Thyroid gland (tissue), 4 donors: ENCODE measurements around the gene SEMA7A.

Experiments
- CTCF ChIP-seq, 6 experiments: fragments of 200-600 bp in 3 of 6; fragments of 450-650 bp in 3 of 6; sonication (generic) in 3 of 6; IDR thresholded peaks; one replicate each; pipeline ENCODE4 v1.5.1; 2016 to 2019; ENCODE audit warnings: antibody characterized with exemption in 6 of 6, mild to moderate bottlenecking in 2 of 6, inconsistent platforms in 1 of 6, moderate library complexity in 1 of 6
- POLR2A ChIP-seq, 2 donors: fragments of 450-650 bp; IDR thresholded peaks; one replicate each; pipeline ENCODE4 v1.6.1; 2017; ENCODE audit warnings: antibody characterized with exemption in 2 of 2, mild to moderate bottlenecking in 2 of 2, moderate library complexity in 1 of 2

GRCh38 chr15:74403991-74404563, 29.7 kb downstream of the SEMA7A start:
- no peak for TF ChIP-seq CTCF (IDR thresholded peaks at IDR 0.05)
- no peak for TF ChIP-seq POLR2A (IDR thresholded peaks at IDR 0.05)
